Cardiac fibroblast (primary cell): Measurements from ENCODE around the gene NHS.

Experiments used
- DNase-seq, 2 donors: peaks; one replicate each; pipeline versions ENCODE4 v3.0.0 to v3.0.0-alpha.2; 2010; ENCODE audit warnings: low read depth in 2 of 2
- H3K4me3 ChIP-seq, 2 donors: replicated peaks in 1 of 2; 1 replicate in 1 of 2; 2 replicates in 1 of 2; pipeline ENCODE4 v1.5.1; 2011; ENCODE audit warnings: low read depth in 2 of 2, low read length in 2 of 2, mild to moderate bottlenecking in 2 of 2, moderate library complexity in 1 of 2
- TF ChIP-seq, protein P1 (sequence below): IDR thresholded peaks from one replicate; pipeline ENCODE4 v1.5.1; 2011; ENCODE audit warnings: low read depth, mild to moderate bottlenecking, low read length, inconsistent platforms

The NHS gene

DNA sequence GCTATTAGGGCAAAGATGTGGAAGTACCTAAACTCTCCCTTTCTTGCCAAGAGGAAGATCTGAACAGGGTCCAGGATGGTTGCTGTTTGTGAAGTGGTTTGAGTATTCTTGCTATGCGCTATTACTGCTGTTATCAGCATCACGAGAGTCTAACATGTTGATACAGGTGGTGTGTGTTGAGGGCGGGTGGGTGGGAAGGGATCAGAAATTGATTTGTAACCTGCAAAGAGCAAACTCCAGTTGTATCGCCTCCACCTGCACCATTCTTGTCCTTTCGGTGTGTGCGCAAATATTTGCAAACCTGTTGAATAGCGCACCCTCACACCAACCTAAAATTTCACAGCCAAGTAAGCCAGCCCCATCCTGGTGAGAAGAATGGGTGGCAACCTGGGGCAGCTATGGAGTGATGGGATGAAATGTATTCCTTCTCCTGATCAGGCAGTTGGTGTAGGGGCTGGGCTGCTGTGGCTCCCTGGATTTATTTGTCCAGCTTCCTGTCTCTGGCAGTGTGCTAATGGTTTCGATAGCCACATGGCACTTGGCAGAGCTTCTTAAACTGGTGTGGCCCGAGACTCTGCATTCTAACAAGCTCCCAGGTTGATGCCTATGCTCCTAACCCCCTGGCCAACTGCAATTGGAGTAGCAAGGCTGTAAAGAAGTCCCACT lies 259.7 kb downstream of the NHS start:
- TF ChIP-seq, protein P1, sequence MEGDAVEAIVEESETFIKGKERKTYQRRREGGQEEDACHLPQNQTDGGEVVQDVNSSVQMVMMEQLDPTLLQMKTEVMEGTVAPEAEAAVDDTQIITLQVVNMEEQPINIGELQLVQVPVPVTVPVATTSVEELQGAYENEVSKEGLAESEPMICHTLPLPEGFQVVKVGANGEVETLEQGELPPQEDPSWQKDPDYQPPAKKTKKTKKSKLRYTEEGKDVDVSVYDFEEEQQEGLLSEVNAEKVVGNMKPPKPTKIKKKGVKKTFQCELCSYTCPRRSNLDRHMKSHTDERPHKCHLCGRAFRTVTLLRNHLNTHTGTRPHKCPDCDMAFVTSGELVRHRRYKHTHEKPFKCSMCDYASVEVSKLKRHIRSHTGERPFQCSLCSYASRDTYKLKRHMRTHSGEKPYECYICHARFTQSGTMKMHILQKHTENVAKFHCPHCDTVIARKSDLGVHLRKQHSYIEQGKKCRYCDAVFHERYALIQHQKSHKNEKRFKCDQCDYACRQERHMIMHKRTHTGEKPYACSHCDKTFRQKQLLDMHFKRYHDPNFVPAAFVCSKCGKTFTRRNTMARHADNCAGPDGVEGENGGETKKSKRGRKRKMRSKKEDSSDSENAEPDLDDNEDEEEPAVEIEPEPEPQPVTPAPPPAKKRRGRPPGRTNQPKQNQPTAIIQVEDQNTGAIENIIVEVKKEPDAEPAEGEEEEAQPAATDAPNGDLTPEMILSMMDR: no peak
- no peak overlapping the region for H3K4me3 ChIP-seq
- no peak for DNase-seq

DNA sequence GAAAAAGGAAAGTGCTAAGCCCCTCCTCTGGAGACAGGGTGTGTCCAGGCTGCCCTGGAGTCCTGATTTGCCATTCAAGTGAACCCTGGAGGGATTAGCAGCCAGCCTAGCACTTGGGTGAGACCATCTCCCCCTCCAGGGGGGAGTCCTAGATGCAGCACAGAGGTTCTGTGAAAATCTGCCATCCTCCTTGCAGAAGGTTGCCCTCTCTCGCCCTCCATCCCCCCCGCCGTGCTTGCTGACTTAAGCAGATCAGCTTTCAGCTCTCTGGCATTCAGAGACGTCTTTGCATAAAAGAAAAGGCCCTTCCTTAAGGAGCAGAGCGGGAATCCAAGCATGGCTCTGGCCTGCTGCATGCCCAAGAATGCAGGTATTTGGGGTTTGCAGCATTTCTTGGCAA lies 260.2 kb downstream of the NHS start:
- peak in 1 of 2 donors; percentile 5 for DNase-seq

DNA sequence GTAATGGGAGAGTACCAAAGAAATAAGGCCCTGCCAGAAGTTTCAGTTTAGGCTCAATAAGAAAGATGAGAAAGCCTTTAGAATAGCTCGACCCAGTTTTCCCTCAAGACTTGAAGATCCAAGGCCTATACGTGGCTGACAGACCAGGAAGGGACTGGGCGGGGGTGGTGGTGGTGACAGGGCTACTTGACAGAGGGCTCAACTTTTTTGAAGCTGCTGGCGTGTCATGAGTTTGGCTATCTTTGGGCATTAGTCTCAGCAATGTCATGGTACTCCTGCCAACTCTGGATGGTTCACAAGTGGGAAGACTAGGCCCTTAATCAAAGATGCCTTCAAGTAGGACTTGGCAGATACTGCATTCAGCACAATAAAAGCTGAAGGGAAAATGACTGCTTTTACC lies 262.2 kb downstream of the NHS start:
- no peak overlapping the region for H3K4me3 ChIP-seq
- TF ChIP-seq, protein P1: no peak
- DNase-seq: no peak

More for the DNA sequence above, 260.2 kb downstream of the NHS start:
- TF ChIP-seq, protein P1: no peak
- H3K4me3 ChIP-seq: no peak overlapping the region

DNA sequence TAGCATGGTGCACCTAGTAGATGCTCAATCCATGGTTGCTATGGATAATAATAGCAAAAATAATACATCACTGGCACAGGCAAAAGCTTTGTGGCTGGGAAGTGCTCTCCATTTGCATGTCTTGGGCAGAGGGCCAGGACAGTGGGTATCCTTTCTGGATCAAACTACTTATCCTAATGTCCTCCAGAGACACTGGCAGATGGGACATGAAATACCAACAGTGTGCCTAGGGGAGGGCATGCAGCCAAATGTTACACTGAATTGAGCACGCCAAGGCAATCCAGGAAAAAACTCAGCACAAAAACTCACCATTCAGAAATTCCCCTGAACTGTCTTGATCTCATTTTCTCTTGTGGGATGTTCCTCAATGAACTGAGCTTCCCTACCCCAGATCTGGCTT lies 263.7 kb downstream of the NHS start:
- H3K4me3 ChIP-seq: no peak overlapping the region
- DNase-seq: no peak
- TF ChIP-seq, protein P1: no peak

DNA sequence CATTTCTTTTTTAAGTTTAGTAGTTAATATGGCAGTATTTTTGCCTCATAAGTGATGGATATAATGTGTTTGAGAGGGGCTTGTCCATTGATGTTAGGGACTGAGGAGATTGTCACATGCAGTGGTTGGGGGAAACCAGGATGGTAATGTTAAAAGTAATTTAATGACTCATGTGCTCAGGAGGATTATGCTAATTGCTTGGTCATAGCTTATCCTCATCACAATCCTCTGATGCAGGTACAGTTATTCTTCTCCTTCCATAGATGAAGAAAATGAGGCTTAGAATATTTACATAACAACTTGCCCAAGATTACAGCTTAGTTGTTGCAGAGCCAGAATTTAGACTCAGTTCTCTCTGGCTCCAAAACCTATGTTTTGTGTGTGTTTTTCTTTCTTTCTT lies 267.9 kb downstream of the NHS start:
- H3K4me3 ChIP-seq: no peak overlapping the region
- TF ChIP-seq, protein P1: no peak
- DNase-seq: no peak

DNA sequence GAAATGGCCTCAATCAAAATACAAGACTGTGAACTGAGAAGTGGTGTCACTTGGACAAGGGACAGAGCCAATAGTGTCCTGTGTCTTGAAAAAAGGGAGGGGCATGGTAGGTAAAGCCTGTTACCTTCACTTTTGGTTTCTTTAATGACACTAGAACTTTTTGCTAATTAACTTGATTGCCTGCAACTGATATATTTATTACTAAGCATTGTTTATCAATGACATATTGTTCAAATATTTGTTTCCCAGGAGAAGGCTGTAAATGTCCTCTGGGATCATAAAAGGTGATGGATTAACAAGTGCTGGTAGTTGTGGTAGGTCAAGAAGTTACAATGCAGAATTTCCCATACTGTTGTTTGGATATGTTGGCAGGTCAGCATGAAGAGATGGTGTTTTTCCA lies 268.5 kb downstream of the NHS start:
- TF ChIP-seq, protein P1: no peak
- no peak overlapping the region for H3K4me3 ChIP-seq
- no peak for DNase-seq

DNA sequence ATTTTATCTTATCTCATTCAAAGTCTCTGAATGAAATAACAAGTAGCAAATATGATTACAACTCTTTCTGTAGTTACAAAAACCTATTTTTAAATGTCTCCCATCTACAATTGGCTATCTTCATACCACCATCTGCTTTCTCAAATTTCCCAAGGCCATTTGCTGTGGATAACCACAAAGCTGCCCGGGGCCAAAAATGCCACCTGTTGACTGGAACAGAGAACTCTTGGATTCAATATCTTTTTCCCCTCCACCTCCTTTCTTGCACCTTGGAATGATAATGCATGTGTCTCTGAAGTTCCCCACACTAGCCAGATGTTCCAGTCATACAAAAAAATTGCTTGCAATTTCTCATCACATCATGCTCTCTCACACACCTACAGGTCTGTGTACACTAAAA lies 269.0 kb downstream of the NHS start:
- H3K4me3 ChIP-seq: no peak overlapping the region
- DNase-seq: no peak
- TF ChIP-seq, protein P1: no peak
